ENCODE results near the gene STUB1.

STUB1 gene

GRCh38 chr16:693766-694165 is 13.6 kb downstream of the STUB1 start:
- no peak for DNase-seq (ENCODE audit: low read depth)
- no peak overlapping the region for H3K4me3 ChIP-seq (ENCODE audit: low read length)
- TF ChIP-seq, protein P1, sequence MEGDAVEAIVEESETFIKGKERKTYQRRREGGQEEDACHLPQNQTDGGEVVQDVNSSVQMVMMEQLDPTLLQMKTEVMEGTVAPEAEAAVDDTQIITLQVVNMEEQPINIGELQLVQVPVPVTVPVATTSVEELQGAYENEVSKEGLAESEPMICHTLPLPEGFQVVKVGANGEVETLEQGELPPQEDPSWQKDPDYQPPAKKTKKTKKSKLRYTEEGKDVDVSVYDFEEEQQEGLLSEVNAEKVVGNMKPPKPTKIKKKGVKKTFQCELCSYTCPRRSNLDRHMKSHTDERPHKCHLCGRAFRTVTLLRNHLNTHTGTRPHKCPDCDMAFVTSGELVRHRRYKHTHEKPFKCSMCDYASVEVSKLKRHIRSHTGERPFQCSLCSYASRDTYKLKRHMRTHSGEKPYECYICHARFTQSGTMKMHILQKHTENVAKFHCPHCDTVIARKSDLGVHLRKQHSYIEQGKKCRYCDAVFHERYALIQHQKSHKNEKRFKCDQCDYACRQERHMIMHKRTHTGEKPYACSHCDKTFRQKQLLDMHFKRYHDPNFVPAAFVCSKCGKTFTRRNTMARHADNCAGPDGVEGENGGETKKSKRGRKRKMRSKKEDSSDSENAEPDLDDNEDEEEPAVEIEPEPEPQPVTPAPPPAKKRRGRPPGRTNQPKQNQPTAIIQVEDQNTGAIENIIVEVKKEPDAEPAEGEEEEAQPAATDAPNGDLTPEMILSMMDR (IDR thresholded peaks at IDR 0.05; ENCODE audit: insufficient read depth, low read depth, low read length, missing control alignments) = no peak

DNA sequence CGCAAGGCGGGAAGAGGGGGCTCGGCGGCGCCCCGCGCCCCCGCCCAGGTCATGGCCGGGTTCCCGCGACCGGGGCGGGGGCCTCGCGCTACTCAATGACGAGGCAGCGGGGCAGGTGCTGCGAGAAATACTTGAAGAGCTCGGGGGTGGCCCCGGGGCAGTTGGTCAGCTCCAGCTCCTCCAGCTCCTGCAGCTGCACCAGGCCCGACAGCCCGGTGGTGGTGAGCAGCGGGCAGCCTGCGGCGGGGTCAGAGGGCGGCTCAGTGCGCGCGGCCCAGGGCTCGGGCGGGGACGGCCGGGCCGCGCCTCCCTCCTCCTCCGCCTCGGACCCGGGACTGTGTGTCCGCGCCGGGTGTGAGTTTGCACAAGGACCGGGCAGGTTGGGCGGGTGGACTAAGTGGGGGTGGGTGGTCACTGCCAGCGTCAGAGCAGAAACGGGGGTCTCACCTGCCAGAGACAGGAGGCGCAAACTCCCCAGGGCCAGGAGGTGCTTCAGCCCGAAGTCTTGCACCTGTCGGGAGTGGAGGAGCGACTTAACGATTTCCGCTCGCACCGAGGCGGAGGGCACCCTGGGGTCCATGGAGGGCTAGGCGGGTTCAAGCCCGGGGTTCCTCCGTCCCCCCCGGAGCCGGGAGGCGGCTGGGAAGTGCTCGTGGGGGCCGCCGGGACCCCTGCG is 14.1 kb downstream of the STUB1 start:
- TF ChIP-seq, protein P1 (IDR thresholded peaks at IDR 0.05; ENCODE audit: insufficient read depth, low read depth, low read length, missing control alignments) = no peak
- DNase-seq (ENCODE audit: low read depth) = no peak
- peak overlapping the region; percentile 14 for H3K4me3 ChIP-seq (ENCODE audit: low read length)

DNA sequence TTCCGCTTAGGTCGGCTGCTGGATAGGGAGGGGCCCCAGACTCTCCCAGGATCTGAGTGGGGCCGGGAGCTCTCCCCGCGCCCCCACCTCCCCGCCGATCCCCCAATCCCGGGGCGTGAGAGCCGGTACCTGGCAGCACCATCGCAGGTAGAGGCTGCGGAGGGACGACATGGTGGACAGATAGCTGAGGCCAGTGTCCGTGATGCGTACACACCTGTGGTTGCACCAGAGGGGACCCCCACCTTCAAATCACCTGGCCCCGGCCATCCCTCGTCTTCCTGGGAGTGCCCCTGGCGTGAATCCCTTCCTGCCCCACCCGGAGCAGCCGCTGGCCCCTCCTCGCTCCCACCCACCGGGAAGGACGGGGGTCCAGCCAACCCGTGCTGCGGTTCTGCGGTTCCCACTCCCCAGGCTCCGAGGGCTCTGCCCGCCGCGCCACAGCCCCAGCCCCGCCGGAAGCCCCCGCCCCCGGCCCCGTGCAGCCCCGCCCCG is 14.7 kb downstream of the STUB1 start:
- TF ChIP-seq, protein P1 (IDR thresholded peaks at IDR 0.05; ENCODE audit: insufficient read depth, low read depth, low read length, missing control alignments) = no peak
- H3K4me3 ChIP-seq (ENCODE audit: low read length) = peak overlapping the region; percentile 24
- DNase-seq (ENCODE audit: low read depth) = no peak

DNA sequence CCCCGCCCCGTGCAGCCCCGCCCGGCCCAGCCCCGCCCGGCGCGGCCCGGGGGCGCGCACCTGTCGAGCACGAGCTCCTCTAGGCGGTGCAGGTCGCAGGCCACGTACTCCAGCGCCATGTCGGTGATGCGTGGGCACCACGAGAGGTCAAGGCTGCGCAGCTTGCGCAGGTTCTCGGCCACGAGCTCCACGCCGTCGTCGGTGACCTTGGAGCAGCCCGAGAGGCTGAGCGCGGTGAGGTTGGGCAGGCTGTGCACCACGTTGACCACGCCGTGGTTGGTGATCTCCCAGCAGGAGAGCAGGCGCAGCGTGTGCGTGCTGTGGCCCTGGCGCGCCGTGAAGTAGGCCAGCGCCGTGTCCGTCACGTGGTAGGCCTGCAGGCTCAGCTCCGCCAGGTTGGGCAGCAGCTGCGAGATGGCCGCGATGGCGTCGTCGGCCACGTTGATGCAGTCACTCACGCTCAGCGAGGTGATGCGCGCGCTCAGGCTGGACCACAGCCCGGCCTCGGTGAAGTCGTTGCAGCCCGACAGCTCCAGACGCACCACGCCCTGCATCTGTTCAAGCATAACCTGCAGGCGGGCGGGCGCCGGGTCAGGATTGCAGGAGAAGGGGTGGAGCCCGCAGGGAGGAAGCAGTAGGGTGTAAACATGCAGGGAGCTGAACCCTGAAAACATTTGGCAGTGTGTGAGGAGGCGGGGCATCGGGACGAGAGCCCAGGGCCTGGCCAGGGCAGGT is 15.3 kb downstream of the STUB1 start:
- TF ChIP-seq, protein P1 (IDR thresholded peaks at IDR 0.05; ENCODE audit: insufficient read depth, low read depth, low read length, missing control alignments) = no peak
- DNase-seq (ENCODE audit: low read depth) = peak; percentile 89
- peak overlapping the region; percentile 20 for H3K4me3 ChIP-seq (ENCODE audit: low read length)

- no peak overlapping the region for H3K4me3 ChIP-seq (ENCODE audit: low read length)
- TF ChIP-seq, protein P1 (IDR thresholded peaks at IDR 0.05; ENCODE audit: insufficient read depth, low read depth, low read length, missing control alignments) = no peak
- DNase-seq (ENCODE audit: low read depth) = no peak
Observed at GRCh38 chr16:698911-699671, 18.9 kb downstream of the STUB1 start.

DNA sequence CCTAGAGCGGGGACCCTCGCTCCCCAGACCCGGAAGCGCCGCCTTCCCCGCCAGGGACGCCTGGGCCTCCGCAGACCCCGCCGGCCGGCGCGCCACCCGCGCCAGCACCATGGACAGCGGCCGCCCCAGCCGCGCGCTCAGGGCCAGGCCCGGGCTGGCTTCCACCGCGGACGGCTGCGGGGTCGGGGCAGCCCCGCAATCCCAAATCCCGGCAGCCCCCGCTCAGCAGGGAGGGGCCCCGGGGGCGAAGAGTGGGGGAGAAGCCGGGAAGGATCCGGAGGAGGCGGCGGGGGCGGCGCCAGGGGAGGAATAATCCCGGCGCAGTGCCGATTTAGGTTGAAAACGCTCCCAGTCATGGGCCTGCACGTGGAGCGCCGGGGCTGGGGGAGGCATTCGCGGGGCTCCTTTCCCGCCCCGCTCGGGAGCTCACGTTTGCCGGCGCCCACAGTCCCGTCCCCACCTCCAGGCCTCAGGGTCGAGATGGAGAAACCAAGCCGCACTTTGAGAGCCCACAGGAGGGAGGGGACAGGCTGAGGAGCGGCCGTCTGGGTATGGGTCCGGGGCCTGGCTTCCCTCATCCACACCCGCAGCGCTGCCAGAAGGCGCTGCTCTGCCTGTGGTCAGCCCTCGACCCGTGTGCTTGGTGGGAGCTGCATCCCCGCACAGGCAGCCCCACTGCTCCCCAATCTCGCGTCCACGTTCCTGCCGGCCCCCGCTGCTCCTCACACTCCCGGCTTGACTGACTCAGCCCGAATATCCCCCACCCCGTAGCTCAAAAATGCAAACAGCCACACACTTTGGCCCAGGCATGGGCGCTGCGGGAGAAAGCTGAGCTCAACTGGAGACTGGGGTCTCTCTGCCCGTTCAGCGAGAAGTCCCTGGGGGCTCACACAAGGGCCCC is 20.7 kb downstream of the STUB1 start:
- no peak for DNase-seq (ENCODE audit: low read depth)
- no peak overlapping the region for H3K4me3 ChIP-seq (ENCODE audit: low read length)
- TF ChIP-seq, protein P1 (IDR thresholded peaks at IDR 0.05; ENCODE audit: insufficient read depth, low read depth, low read length, missing control alignments) = no peak

Data from epithelial cell of esophagus (primary cell).